Lower lobe of right lung (tissue), 2 donors: Measurements from ENCODE around the gene CACNA1C. TPM values are rescaled to one million over a fixed set of nuclear protein-coding genes. Genes with fewer than 3 reads are reported as not detected.

ENCODE experiments used
- ATAC-seq, 2 donors: fragments of 200-7000 bp; cut with Tn5 transposase; one replicate each; pipeline ENCODE4 v1.9.1; 2020 to 2022; ENCODE audit warnings: mild to moderate bottlenecking in 2 of 2, moderate library complexity in 2 of 2
- DNase-seq: peaks from one replicate; pipeline ENCODE4 v3.0.0-alpha.2; 2020
- H3K27ac ChIP-seq: fragments of 200-600 bp; one replicate; pipeline ENCODE4 v1.8.0; 2022
- H3K27me3 ChIP-seq: fragments of 200-600 bp; one replicate; pipeline ENCODE4 v1.8.0; 2022; ENCODE audit warnings: low read depth
- H3K36me3 ChIP-seq: fragments of 200-600 bp; one replicate; pipeline ENCODE4 v1.8.0; 2022; ENCODE audit warnings: mild to moderate bottlenecking
- H3K4me1 ChIP-seq: fragments of 200-600 bp; one replicate; pipeline ENCODE4 v1.8.0; 2022
- H3K4me3 ChIP-seq: fragments of 200-600 bp; one replicate; pipeline ENCODE4 v1.8.0; 2022; ENCODE audit warnings: mild to moderate bottlenecking
- H3K9me3 ChIP-seq: fragments of 200-600 bp; one replicate; pipeline ENCODE4 v1.8.0; 2022
- CTCF ChIP-seq: fragments of 200-600 bp; IDR thresholded peaks from one replicate; pipeline ENCODE4 v1.8.0; 2022; ENCODE audit warnings: antibody characterized with exemption, mild to moderate bottlenecking
- intact Hi-C: fragments of 100-400 bp; cut with DNase I; formaldehyde crosslinking; loops from one replicate; pipeline ENCODE4 v1.11.0; 2022
- total RNA-seq: library from RNA; stranded (reverse); fragmentation: NEBNext Ultra II Directional; extraction: Animal tissue kit (Norgen Biotek cat#: 25700); gene quantifications from one replicate; pipeline ENCODE4 v1.2.1, GENCODE V29; 2021
- donor health status: DM: no; HTN: yes; CAD: no; lungs with severe emphysema.

The CACNA1C gene
- total RNA-seq, 1 donor from 2014 or later: 8.4 TPM

GRCh38 chr12:2719392-2719791, 666.6 kb downstream of the CACNA1C start:
- Histone ChIP-seq H3K9me3 (no peaks in the 10 kb centered on the region), H3K27ac (no peak overlapping the region), H3K4me1 (no peaks in the 10 kb centered on the region), H3K36me3 (no peaks in the 10 kb centered on the region), H3K27me3 (peaks cover 3% of the 10 kb centered on the region), H3K4me3 (no peak overlapping the region)
- intact Hi-C loops: no loop called here
- ATAC-seq (no peak), DNase-seq (no peak)
- TF ChIP-seq CTCF: no peak

- DNase-seq: no peak
- no peaks in the 10 kb centered on the region for H3K4me1 ChIP-seq
- no peak overlapping the region for H3K27ac ChIP-seq
- H3K36me3 ChIP-seq: no peaks in the 10 kb centered on the region
- TF ChIP-seq CTCF: no peak
- H3K4me3 ChIP-seq: no peak overlapping the region
- no peak for ATAC-seq
- no peaks in the 10 kb centered on the region for H3K9me3 ChIP-seq
- intact Hi-C loops: no loop called here
- no peaks in the 10 kb centered on the region for H3K27me3 ChIP-seq
These were observed 670.0 kb downstream of the CACNA1C start for GRCh38 chr12:2722806-2723205.

- Histone ChIP-seq H3K36me3 (no peaks in the 10 kb centered on the region), H3K27ac (no peak overlapping the region), H3K4me3 (no peak overlapping the region), H3K27me3 (peaks cover 9% of the 10 kb centered on the region), H3K4me1 (no peaks in the 10 kb centered on the region), H3K9me3 (no peaks in the 10 kb centered on the region)
- intact Hi-C loops: no loop called here
- ATAC-seq (no peak), DNase-seq (no peak)
- TF ChIP-seq CTCF: no peak
These were observed 679.5 kb downstream of the CACNA1C start for GRCh38 chr12:2732290-2732689.

GRCh38 chr12:2733493-2734355, 680.9 kb downstream of the CACNA1C start:
- Histone ChIP-seq H3K4me3 (no peak overlapping the region), H3K27me3 (peaks cover 9% of the 10 kb centered on the region), H3K4me1 (no peaks in the 10 kb centered on the region), H3K27ac (no peak overlapping the region), H3K9me3 (no peaks in the 10 kb centered on the region), H3K36me3 (no peaks in the 10 kb centered on the region)
- intact Hi-C loops: no loop called here
- ATAC-seq (no peak), DNase-seq (no peak)
- TF ChIP-seq CTCF: no peak

GRCh38 chr12:2735432-2735831, 682.6 kb downstream of the CACNA1C start:
- H3K4me3 ChIP-seq: no peak overlapping the region
- intact Hi-C loops: no loop called here
- H3K4me1 ChIP-seq: no peaks in the 10 kb centered on the region
- H3K27me3 ChIP-seq: peaks cover 9% of the 10 kb centered on the region
- TF ChIP-seq CTCF: no peak
- H3K27ac ChIP-seq: no peak overlapping the region
- H3K9me3 ChIP-seq: no peaks in the 10 kb centered on the region
- no peaks in the 10 kb centered on the region for H3K36me3 ChIP-seq
- no peak for ATAC-seq
- DNase-seq: no peak
